OCI-LY1 (cell line): ENCODE measurements around the gene AP2A2.

Source experiments
- CTCF ChIP-seq: fragments of 200-600 bp; sonication (generic), shearing (Covaris generic); IDR thresholded peaks from 2 replicates; pipeline ENCODE4 v1.5.1; 2017; ENCODE audit warnings: mild to moderate bottlenecking, antibody characterized with exemption, low read length, moderate library complexity, mixed read lengths
- EZH2 ChIP-seq: fragments of 200-600 bp; sonication (generic), shearing (Covaris generic); IDR thresholded peaks from 2 replicates; pipeline ENCODE4 v1.8.0; 2017; ENCODE audit warnings: borderline replicate concordance, mixed run types, mild to moderate bottlenecking, antibody characterized with exemption, low read length, moderate library complexity, mixed read lengths

- TF ChIP-seq EZH2 (no peak), CTCF (no peak)
Measured at GRCh38 chr11:1013631-1013935, 87.9 kb downstream of the AP2A2 start.
